Mesenchymal stem cell (in vitro differentiated cells and primary cell): Measurements from ENCODE around the gene ITK.

Experiments
- DNase-seq: peaks from one replicate; pipeline ENCODE4 v3.0.0-alpha.2; 2013
- H2AFZ ChIP-seq: one replicate; pipeline ENCODE4 v1.6.1; 2013; ENCODE audit warnings: low read depth, mild to moderate bottlenecking, control low read depth, inconsistent platforms, low read length, moderate library complexity
- H2AK5ac ChIP-seq: 2 replicates; pipeline ENCODE4 v1.6.1; 2013; ENCODE audit warnings: low read length, moderate library complexity, mild to moderate bottlenecking, inconsistent platforms; ENCODE audit not compliant: severe bottlenecking
- H2BK120ac ChIP-seq: one replicate; pipeline ENCODE4 v1.6.1; 2013; ENCODE audit warnings: low read depth, mild to moderate bottlenecking, inconsistent platforms, low read length, moderate library complexity
- H2BK12ac ChIP-seq, 2 experiments: one replicate each; pipeline ENCODE4 v1.6.1; 2013; ENCODE audit warnings: inconsistent platforms in 2 of 2, low read length in 2 of 2, mild to moderate bottlenecking in 2 of 2, moderate library complexity in 2 of 2, control low read depth in 1 of 2
- H2BK15ac ChIP-seq: one replicate; pipeline ENCODE4 v1.6.1; 2013; ENCODE audit warnings: mild to moderate bottlenecking, low read depth, inconsistent platforms; ENCODE audit not compliant: poor library complexity, severe bottlenecking
- H2BK5ac ChIP-seq: 2 replicates; pipeline ENCODE4 v1.6.1; 2013; ENCODE audit warnings: low read depth, mild to moderate bottlenecking, low read length, control low read depth, inconsistent platforms; ENCODE audit not compliant: poor library complexity, severe bottlenecking
- H3K14ac ChIP-seq, 2 experiments: one replicate each; pipeline ENCODE4 v1.6.1; 2013; ENCODE audit warnings: inconsistent platforms in 2 of 2, low read length in 2 of 2, control low read depth in 1 of 2, mild to moderate bottlenecking in 1 of 2, moderate library complexity in 1 of 2
- H3K18ac ChIP-seq, 2 experiments: one replicate each; pipeline ENCODE4 v1.6.1; 2013; ENCODE audit warnings: inconsistent platforms in 2 of 2, low read length in 2 of 2, control low read depth in 1 of 2, low read depth in 1 of 2, mild to moderate bottlenecking in 1 of 2
- H3K23ac ChIP-seq, 2 experiments: one replicate each; pipeline ENCODE4 v1.6.1; 2013; ENCODE audit warnings: inconsistent platforms in 2 of 2, low read length in 2 of 2, mild to moderate bottlenecking in 2 of 2, moderate library complexity in 2 of 2, control low read depth in 1 of 2
- H3K27ac ChIP-seq: 2 replicates; pipeline ENCODE4 v1.5.1; 2013; ENCODE audit warnings: mild to moderate bottlenecking, moderate library complexity, low read length, control low read depth, inconsistent platforms; ENCODE audit not compliant: poor library complexity, severe bottlenecking
- H3K27me3 ChIP-seq, 2 experiments: 2 replicates each; pipeline versions ENCODE4 v1.6.1 to v1.7.0; 2013; ENCODE audit warnings: low read length in 2 of 2, mild to moderate bottlenecking in 2 of 2, moderate library complexity in 2 of 2, control low read depth in 1 of 2, inconsistent platforms in 1 of 2; ENCODE audit not compliant: control insufficient read depth in 1 of 2, insufficient read depth in 1 of 2
- H3K36me3 ChIP-seq, 2 experiments: 2 replicates each; pipeline versions ENCODE4 v1.6.1 to v1.7.0; 2013; ENCODE audit warnings: low read length in 2 of 2, control low read depth in 1 of 2, inconsistent platforms in 1 of 2, low read depth in 1 of 2, mild to moderate bottlenecking in 1 of 2; ENCODE audit not compliant: insufficient read depth in 2 of 2, control insufficient read depth in 1 of 2
- H3K4ac ChIP-seq, 2 experiments: one replicate each; pipeline ENCODE4 v1.6.1; 2013; ENCODE audit warnings: inconsistent platforms in 2 of 2, low read length in 2 of 2, mild to moderate bottlenecking in 2 of 2, moderate library complexity in 2 of 2, control low read depth in 1 of 2, low read depth in 1 of 2
- H3K4me1 ChIP-seq: 2 replicates; pipeline ENCODE4 v1.6.1; 2013; ENCODE audit warnings: low read depth, low read length, control low read depth; ENCODE audit not compliant: control insufficient read depth, insufficient read depth
- H3K4me2 ChIP-seq: 2 replicates; pipeline ENCODE4 v1.6.1; 2013; ENCODE audit warnings: low read length, mild to moderate bottlenecking, inconsistent platforms; ENCODE audit not compliant: poor library complexity, severe bottlenecking
- H3K4me3 ChIP-seq, 2 experiments: 2 replicates each; pipeline versions ENCODE4 v1.5.1 to v1.7.0; 2013; ENCODE audit warnings: low read length in 2 of 2, mild to moderate bottlenecking in 2 of 2, control low read depth in 1 of 2, low read depth in 1 of 2; ENCODE audit not compliant: insufficient read depth in 1 of 2
- H3K79me1 ChIP-seq: replicated peaks from 2 replicates; pipeline ENCODE4 v1.6.1; 2013; ENCODE audit warnings: mild to moderate bottlenecking, control low read depth, low read length, inconsistent platforms; ENCODE audit not compliant: poor library complexity, severe bottlenecking
- H3K9ac ChIP-seq: 2 replicates; pipeline ENCODE4 v1.7.0; 2013; ENCODE audit warnings: mild to moderate bottlenecking, low read length, moderate library complexity
- H3K9me3 ChIP-seq: 2 replicates; pipeline ENCODE4 v1.7.0; 2013; ENCODE audit warnings: mild to moderate bottlenecking, low read length; ENCODE audit not compliant: control insufficient read depth
- H4K8ac ChIP-seq: one replicate; pipeline ENCODE4 v1.6.1; 2013; ENCODE audit warnings: inconsistent platforms, mild to moderate bottlenecking, low read length, moderate library complexity
- H4K91ac ChIP-seq: one replicate; pipeline ENCODE4 v1.6.1; 2013; ENCODE audit warnings: mild to moderate bottlenecking, low read length, inconsistent platforms
- WGBS: methylation state at CpG from one replicate; pipeline ENCODE4 v1.1.7; 2013; ENCODE audit warnings: mixed read lengths; 5-methylcytosine and 5-hydroxymethylcytosine counted together

Gene ITK

GRCh38 chr5:157266286-157267007 lies 85.8 kb downstream of the ITK start:
- H3K27ac ChIP-seq: no peak overlapping the region
- peak overlapping the region; percentile 91 for H3K4me2 ChIP-seq
- no peak overlapping the region for H4K91ac ChIP-seq
- peak overlapping the region; percentile 49 for H3K9ac ChIP-seq
- peaks cover 27% of the 10 kb centered on the region for H3K79me1 ChIP-seq
- DNase-seq: no peak
- no peak overlapping the region for H3K4ac ChIP-seq
- no peak overlapping the region for H2BK15ac ChIP-seq
- H3K9me3 ChIP-seq: no peaks in the 10 kb centered on the region
- H3K4me3 ChIP-seq: peak overlapping the region; percentile 78 to 89
- H3K23ac ChIP-seq: no peak overlapping the region
- no peak overlapping the region for H2BK5ac ChIP-seq
- H3K14ac ChIP-seq: peak overlapping the region in 1 of 2 experiments; percentile 39
- H3K18ac ChIP-seq: peak overlapping the region in 1 of 2 experiments; percentile 18
- peak overlapping the region; percentile 51 for H2AFZ ChIP-seq
- H3K4me1 ChIP-seq: peaks cover 15% of the 10 kb centered on the region
- 10% methylated on average over 32 of the region's 62 CpGs for WGBS
- H2AK5ac ChIP-seq: no peak overlapping the region
- peak overlapping the region; percentile 42 for H4K8ac ChIP-seq
- H3K36me3 ChIP-seq: no peaks in the 10 kb centered on the region
- H2BK120ac ChIP-seq: no peak overlapping the region
- no peak overlapping the region for H2BK12ac ChIP-seq
- H3K27me3 ChIP-seq: peaks cover 0 to 7% of the 10 kb centered on the region in 2 experiments

- 83% methylated on average over 3 of the region's 3 CpGs for WGBS
- Histone ChIP-seq H3K36me3 (peaks cover 0 to 4% of the 10 kb centered on the region in 2 experiments), H4K91ac (no peak overlapping the region), H2BK12ac (no peak overlapping the region), H3K27me3 (peaks cover 0 to 4% of the 10 kb centered on the region in 2 experiments), H2BK15ac (no peak overlapping the region), H3K9me3 (no peaks in the 10 kb centered on the region), H3K18ac (no peak overlapping the region), H3K79me1 (peaks cover 32% of the 10 kb centered on the region), H2AFZ (no peak overlapping the region), H3K23ac (no peak overlapping the region), H3K4me1 (peaks cover 15% of the 10 kb centered on the region), H4K8ac (no peak overlapping the region), H3K9ac (no peak overlapping the region), H2BK120ac (no peak overlapping the region), H3K14ac (no peak overlapping the region), H2BK5ac (no peak overlapping the region), H3K4ac (no peak overlapping the region), H3K4me3 (peak overlapping the region; percentile 78 to 89), H3K4me2 (peak overlapping the region; percentile 91), H2AK5ac (no peak overlapping the region), H3K27ac (no peak overlapping the region)
- DNase-seq: no peak
Measured at GRCh38 chr5:157267025-157267424, 86.4 kb downstream of the ITK start.

GRCh38 chr5:157267761-157268480 lies 87.3 kb downstream of the ITK start:
- no peak overlapping the region for H3K18ac ChIP-seq
- H3K9ac ChIP-seq: no peak overlapping the region
- H2AFZ ChIP-seq: no peak overlapping the region
- H3K4me2 ChIP-seq: no peak overlapping the region
- no peak overlapping the region for H4K8ac ChIP-seq
- H3K27me3 ChIP-seq: peaks cover 0 to 4% of the 10 kb centered on the region in 2 experiments
- H2AK5ac ChIP-seq: no peak overlapping the region
- no peak overlapping the region for H3K14ac ChIP-seq
- no peak overlapping the region for H3K4ac ChIP-seq
- H2BK15ac ChIP-seq: no peak overlapping the region
- no peak overlapping the region for H3K27ac ChIP-seq
- peaks cover 34% of the 10 kb centered on the region for H3K79me1 ChIP-seq
- H3K23ac ChIP-seq: no peak overlapping the region
- no peak for DNase-seq
- peaks cover 15% of the 10 kb centered on the region for H3K4me1 ChIP-seq
- no peak overlapping the region for H2BK5ac ChIP-seq
- H2BK120ac ChIP-seq: no peak overlapping the region
- no peak overlapping the region for H2BK12ac ChIP-seq
- H3K36me3 ChIP-seq: peaks cover 0 to 5% of the 10 kb centered on the region in 2 experiments
- no peak overlapping the region for H3K4me3 ChIP-seq
- 86% methylated on average over 8 of the region's 8 CpGs for WGBS
- H3K9me3 ChIP-seq: no peaks in the 10 kb centered on the region
- no peak overlapping the region for H4K91ac ChIP-seq

GRCh38 chr5:157269165-157269671 lies 88.6 kb downstream of the ITK start:
- Histone ChIP-seq H4K8ac (no peak overlapping the region), H3K9me3 (no peaks in the 10 kb centered on the region), H2BK120ac (no peak overlapping the region), H3K4me2 (no peak overlapping the region), H3K27ac (no peak overlapping the region), H2BK15ac (no peak overlapping the region), H3K27me3 (peaks cover 0 to 4% of the 10 kb centered on the region in 2 experiments), H3K36me3 (peaks cover 0 to 5% of the 10 kb centered on the region in 2 experiments), H3K9ac (no peak overlapping the region), H3K18ac (no peak overlapping the region), H2AFZ (no peak overlapping the region), H4K91ac (no peak overlapping the region), H3K4ac (no peak overlapping the region), H2AK5ac (no peak overlapping the region), H3K4me1 (peaks cover 15% of the 10 kb centered on the region), H2BK12ac (no peak overlapping the region), H3K14ac (no peak overlapping the region), H2BK5ac (no peak overlapping the region), H3K23ac (no peak overlapping the region), H3K79me1 (peaks cover 41% of the 10 kb centered on the region), H3K4me3 (no peak overlapping the region)
- WGBS: 63% methylated on average over 5 of the region's 6 CpGs
- DNase-seq: no peak
